ENCODE results near the gene MOB3A. TPM values are rescaled to one million over a fixed set of nuclear protein-coding genes. Genes with fewer than 3 reads are reported as not detected.
"Not testable (repeated sequence)": the region's sequence is repeated elsewhere in the genome, so short reads cannot be mapped to it uniquely, and the experiment has no call there.

The MOB3A gene
- total RNA-seq, 1 experiment from 2014 or later = 9.7 TPM

GRCh38 chr19:2129486-2129885, 33.4 kb upstream of the MOB3A start:
- Histone ChIP-seq H3K9me3 (no peaks in the 10 kb centered on the region), H3K27me3 (no peaks in the 10 kb centered on the region), H3K4me3 (no peak overlapping the region), H3K36me3 (peaks cover 2% of the 10 kb centered on the region; the same call in 1 of the 2 replicates)
- no peak for DNase-seq

GRCh38 chr19:2129022-2129421, 32.9 kb upstream of the MOB3A start:
- no peak overlapping the region for H3K4me3 ChIP-seq
- no peak for DNase-seq
- H3K36me3 ChIP-seq = peaks cover 2% of the 10 kb centered on the region; the same call in 1 of the 2 replicates
- no peaks in the 10 kb centered on the region for H3K27me3 ChIP-seq
- no peaks in the 10 kb centered on the region for H3K9me3 ChIP-seq

GRCh38 chr19:2128252-2128651, 32.1 kb upstream of the MOB3A start:
- H3K27me3 ChIP-seq, H3K4me3 ChIP-seq, DNase-seq, H3K9me3 ChIP-seq, H3K36me3 ChIP-seq: not testable (repeated sequence)

GRCh38 chr19:2127758-2128157, 31.6 kb upstream of the MOB3A start:
- Histone ChIP-seq H3K9me3 (no peaks in the 10 kb centered on the region), H3K36me3 (peaks cover 2% of the 10 kb centered on the region; the same call in 1 of the 2 replicates), H3K4me3 (no peak overlapping the region), H3K27me3 (no peaks in the 10 kb centered on the region)
- no peak for DNase-seq

GRCh38 chr19:2126879-2127518, 30.9 kb upstream of the MOB3A start:
- Histone ChIP-seq H3K9me3 (no peaks in the 10 kb centered on the region), H3K27me3 (no peaks in the 10 kb centered on the region), H3K4me3 (no peak overlapping the region), H3K36me3 (peaks cover 2% of the 10 kb centered on the region; the same call in 1 of the 2 replicates)
- no peak for DNase-seq

- no peaks in the 10 kb centered on the region for H3K27me3 ChIP-seq
- no peak for DNase-seq
- no peak overlapping the region for H3K4me3 ChIP-seq
- peaks cover 2% of the 10 kb centered on the region; the same call in 1 of the 2 replicates for H3K36me3 ChIP-seq
- H3K9me3 ChIP-seq = no peaks in the 10 kb centered on the region
These were observed 27.7 kb upstream of the MOB3A start for GRCh38 chr19:2123682-2124387.

- Histone ChIP-seq H3K4me3 (no peak overlapping the region), H3K9me3 (no peaks in the 10 kb centered on the region), H3K27me3 (no peaks in the 10 kb centered on the region), H3K36me3 (peaks cover 2% of the 10 kb centered on the region; the same call in 1 of the 2 replicates)
- DNase-seq = no peak
These were observed 26.9 kb upstream of the MOB3A start for GRCh38 chr19:2122982-2123381.

GRCh38 chr19:2122251-2122650, 26.1 kb upstream of the MOB3A start:
- no peak for DNase-seq
- H3K4me3 ChIP-seq = no peak overlapping the region
- peaks cover 2% of the 10 kb centered on the region for H3K36me3 ChIP-seq
- H3K9me3 ChIP-seq = no peaks in the 10 kb centered on the region
- H3K27me3 ChIP-seq = no peaks in the 10 kb centered on the region

- Histone ChIP-seq H3K4me3 (no peak overlapping the region), H3K9me3 (no peaks in the 10 kb centered on the region), H3K27me3 (no peaks in the 10 kb centered on the region), H3K36me3 (peaks cover 2% of the 10 kb centered on the region)
- no peak for DNase-seq
These were observed 25.4 kb upstream of the MOB3A start for GRCh38 chr19:2121416-2122051.

- Histone ChIP-seq H3K9me3 (no peaks in the 10 kb centered on the region), H3K4me3 (no peak overlapping the region), H3K36me3 (peaks cover 2% of the 10 kb centered on the region), H3K27me3 (no peaks in the 10 kb centered on the region)
- no peak for DNase-seq
These were observed 24.7 kb upstream of the MOB3A start for GRCh38 chr19:2120821-2121220.

GRCh38 chr19:2119921-2120785, 24.0 kb upstream of the MOB3A start:
- no peaks in the 10 kb centered on the region for H3K27me3 ChIP-seq
- no peak overlapping the region for H3K4me3 ChIP-seq
- H3K36me3 ChIP-seq = peaks cover 2% of the 10 kb centered on the region
- H3K9me3 ChIP-seq = no peaks in the 10 kb centered on the region
- DNase-seq = no peak

- DNase-seq = no peak
- Histone ChIP-seq H3K36me3 (no peaks in the 10 kb centered on the region; the same call in none of the 2 replicates), H3K27me3 (no peaks in the 10 kb centered on the region), H3K4me3 (no peak overlapping the region), H3K9me3 (no peaks in the 10 kb centered on the region)
These were observed 22.3 kb upstream of the MOB3A start for GRCh38 chr19:2118438-2118837.

GRCh38 chr19:2117215-2117960, 21.3 kb upstream of the MOB3A start:
- Histone ChIP-seq H3K27me3 (no peaks in the 10 kb centered on the region), H3K9me3 (no peaks in the 10 kb centered on the region), H3K4me3 (no peak overlapping the region), H3K36me3 (no peaks in the 10 kb centered on the region; the same call in none of the 2 replicates)
- no peak for DNase-seq

GRCh38 chr19:2116507-2116906, 20.4 kb upstream of the MOB3A start:
- Histone ChIP-seq H3K36me3 (no peaks in the 10 kb centered on the region; the same call in none of the 2 replicates), H3K27me3 (no peaks in the 10 kb centered on the region), H3K4me3 (no peak overlapping the region), H3K9me3 (no peaks in the 10 kb centered on the region)
- DNase-seq = no peak

GRCh38 chr19:2115911-2116426, 19.8 kb upstream of the MOB3A start:
- Histone ChIP-seq H3K27me3 (no peaks in the 10 kb centered on the region), H3K9me3 (no peaks in the 10 kb centered on the region), H3K4me3 (no peak overlapping the region), H3K36me3 (no peaks in the 10 kb centered on the region; the same call in none of the 2 replicates)
- no peak for DNase-seq

GRCh38 chr19:2115324-2115723, 19.2 kb upstream of the MOB3A start:
- no peaks in the 10 kb centered on the region; the same call in none of the 2 replicates for H3K36me3 ChIP-seq
- no peaks in the 10 kb centered on the region for H3K27me3 ChIP-seq
- DNase-seq = no peak
- no peaks in the 10 kb centered on the region for H3K9me3 ChIP-seq
- H3K4me3 ChIP-seq = no peak overlapping the region

Measured in MG63 (cell line).